Measurements from ENCODE around the gene KLHL2.

The KLHL2 gene

DNA sequence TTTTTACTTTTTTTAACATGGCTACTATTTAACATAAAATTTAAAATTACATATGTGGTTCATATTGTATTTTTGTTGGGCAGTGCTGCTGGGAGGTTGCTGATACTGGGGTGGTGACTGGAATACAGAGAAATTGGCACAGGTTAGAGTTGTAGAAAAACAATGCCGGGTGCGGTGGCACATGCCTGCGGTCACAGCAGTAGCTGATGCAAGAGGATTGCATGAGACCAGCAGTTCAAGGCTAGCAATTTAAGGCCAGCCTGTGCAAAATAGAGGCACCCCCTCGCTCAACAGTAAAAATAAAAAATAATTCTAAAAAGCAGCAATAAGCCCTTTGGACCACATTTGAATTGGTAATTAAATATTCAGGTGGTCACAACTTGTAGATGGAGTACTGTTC is 159.7 kb downstream of the KLHL2 start:
- no peak for DNase-seq (ENCODE audit: low read depth in 3 of 3)

DNA sequence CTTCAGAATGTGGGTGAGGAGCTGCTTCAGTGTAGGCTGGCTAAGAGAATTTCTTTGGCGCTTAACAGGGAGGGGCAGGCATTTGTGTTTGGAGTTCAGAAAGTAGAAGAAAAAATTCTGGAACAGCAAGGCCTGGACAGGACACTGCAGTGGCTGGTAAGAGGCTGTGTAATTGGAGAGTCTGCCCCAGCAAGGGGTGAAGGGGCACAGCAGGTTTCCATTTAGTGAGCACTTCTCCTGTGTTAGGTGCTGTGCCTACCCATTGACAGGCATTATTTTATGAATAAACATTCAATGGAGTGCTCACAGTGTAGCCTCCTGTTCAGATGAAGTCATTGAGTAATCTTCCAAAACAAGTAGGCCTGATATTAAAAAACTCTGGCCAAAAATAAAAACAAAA is 160.8 kb downstream of the KLHL2 start:
- no peak for DNase-seq (ENCODE audit: low read depth in 3 of 3)

DNA sequence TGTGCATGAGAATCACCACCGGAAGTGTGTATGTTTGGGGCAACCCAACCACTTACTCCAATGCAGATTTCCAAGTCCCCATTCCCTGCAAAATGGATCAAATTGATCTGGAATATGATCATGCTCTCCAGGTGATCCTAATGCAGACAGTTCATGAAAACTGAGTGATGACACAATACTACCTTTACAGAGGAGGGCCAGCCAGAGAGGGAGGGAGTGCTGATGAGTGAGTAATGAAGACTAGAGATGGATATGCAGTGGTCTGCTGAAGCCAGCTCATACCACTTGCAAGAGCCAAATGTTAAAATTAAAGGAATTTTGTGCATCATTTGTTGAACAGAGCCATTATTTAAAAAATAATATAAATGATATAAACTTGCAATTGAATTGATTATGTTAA is 161.2 kb downstream of the KLHL2 start:
- no peak for DNase-seq (ENCODE audit: low read depth in 3 of 3)

DNA sequence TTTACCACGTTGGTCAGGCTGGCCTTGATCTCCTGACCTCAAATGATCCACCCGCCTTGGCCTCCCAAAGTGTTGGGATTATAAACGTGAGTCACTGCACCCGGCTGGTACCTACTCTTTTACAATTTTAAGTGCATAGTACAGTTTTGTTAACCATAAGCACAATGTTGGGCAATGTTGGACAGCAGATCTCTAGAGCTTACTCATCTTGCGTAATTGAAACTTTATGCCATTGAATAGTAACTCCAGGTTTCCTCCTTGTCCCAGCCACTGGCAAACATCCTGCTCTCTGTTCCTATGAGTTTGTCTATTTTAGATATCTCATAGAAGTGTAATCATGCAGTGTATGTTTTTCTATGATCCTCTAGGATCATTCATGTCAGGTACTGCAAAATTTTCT is 162.2 kb downstream of the KLHL2 start:
- no peak for DNase-seq (ENCODE audit: low read depth in 3 of 3)

DNA sequence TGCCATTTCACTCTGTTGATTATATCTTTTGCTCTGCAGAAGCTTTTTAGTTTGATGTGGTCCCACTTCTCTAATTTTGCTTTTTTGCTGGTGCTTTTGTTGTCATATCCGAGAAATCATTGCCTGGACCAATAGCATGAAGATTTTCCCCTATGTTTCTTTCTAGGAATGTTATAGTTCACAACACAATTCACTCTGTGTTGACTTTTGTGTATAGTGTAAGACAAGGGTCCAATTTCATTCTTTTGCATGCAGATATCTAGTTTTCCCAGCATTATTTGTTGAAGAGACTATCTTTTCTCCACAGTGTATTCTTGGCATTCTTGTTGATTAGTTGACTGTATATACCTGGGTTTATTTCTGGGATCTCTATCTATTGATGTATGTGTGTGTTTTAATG is 163.2 kb downstream of the KLHL2 start:
- DNase-seq (ENCODE audit: low read depth in 3 of 3), result no peak
